Activated CD8-positive, alpha-beta memory T cell treated with anti-CD3 and anti-CD28 coated beads, Interleukin-2, amount 50 U/mL, for 24 hours (primary cell): ENCODE results near the gene RAN.
"Not testable (repeated sequence)": the region's sequence is repeated elsewhere in the genome, so short reads cannot be mapped to it uniquely, and the experiment has no call there.

Experiments
- DNase-seq: peaks from one replicate; pipeline ENCODE4 v3.0.0-alpha.2; 2020; ENCODE audit errors: extremely low read depth

Gene RAN

DNA sequence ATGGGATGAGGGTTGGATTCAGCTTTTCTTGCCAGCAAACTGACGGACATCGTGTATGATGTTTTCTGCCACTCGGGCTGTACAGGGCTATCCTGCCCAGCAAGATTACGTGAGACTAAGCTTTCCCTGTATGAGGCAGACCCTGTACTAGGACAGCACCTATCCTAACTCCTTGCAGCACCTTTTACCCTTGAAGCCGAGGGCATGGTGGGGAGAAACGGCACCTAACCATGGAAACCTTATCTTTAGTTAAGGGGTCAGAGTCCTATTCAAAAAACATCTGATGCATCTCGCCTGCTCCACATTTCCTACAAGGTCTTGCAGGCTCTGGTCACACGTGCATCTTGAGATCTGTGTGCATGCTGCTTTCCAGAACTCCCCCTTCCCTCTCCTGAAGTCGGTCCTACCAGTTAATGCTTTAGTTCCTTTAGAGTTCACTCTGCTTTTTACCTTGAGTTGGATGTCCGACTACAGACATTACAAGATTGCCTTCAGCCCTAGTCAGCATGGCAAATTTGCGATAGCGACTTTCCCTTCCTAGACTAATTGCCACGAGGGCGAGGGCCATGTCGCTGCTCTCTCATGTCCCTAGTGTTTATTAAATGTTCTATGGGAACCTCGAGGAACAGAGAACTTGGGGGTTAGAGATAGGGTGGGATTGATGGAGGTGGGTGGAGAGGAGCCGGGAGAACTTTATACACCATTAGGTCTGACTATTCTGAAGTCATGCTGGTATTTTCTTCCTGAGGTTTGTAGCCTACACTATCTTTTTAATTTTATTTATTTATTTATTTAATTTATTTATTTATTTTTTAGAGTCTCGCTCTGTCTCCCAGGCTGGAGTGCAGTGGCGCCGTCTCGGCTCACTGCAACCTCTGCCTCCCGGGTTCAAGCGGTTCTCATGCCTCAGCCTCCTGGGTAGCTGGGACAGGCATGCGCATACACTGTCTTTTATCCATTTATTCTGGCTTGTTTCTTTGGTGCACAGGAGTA, 6.6 kb downstream of the RAN start:
- no peak for DNase-seq

DNA sequence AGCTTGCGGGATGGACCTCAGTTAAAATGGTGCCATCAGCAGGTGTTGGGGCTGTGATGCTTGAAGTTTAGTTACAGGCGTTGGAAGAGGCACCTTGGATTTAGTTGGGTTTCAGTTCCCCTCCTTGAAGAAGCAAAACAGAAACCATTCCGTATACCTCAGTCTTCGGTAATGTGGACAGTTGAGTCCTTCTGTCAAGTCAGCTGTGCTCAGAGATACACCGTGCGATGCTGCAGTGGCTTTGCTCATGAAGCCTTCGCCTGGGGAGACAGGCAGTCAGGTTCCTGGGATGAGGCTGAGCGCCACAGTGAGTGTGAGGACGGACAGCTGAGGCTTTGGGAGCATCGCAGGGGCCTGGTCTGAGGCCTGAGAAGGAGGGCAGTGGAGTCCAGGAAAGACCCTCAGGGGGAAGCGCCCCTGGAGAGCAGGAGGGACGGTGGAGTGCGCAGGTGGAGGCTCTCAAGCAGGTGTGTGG, 7.4 kb downstream of the RAN start:
- DNase-seq: no peak

DNA sequence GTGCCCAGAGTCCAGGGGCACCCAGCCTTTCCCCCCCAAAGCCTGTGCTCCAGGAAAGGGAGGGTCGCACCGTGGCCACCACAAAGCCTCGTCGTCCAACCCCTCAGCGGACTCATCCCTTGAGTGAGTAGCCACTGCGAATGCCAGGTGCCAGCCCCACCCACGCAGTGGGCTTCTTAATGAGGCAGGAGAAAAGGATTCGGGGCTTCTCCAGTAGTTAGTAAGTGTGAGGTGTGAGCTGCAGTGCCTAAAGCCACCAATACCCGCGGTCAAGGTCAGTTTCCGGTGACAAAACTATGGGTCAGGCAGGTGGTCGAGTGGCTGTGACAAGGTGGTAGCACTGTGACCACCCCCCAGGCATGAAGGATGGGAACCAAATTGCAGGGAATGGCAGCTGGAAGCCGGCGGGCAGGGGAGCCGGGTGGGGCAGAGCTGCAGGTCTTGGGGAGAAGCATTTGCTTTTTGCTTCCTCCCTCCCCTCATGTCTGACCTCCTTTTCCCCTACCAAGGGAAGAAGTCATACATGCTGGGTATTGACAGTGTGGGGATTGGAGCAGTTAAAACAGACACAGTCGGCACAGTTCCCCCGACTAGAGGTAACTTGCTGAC, 8.0 kb downstream of the RAN start:
- no peak for DNase-seq

DNA sequence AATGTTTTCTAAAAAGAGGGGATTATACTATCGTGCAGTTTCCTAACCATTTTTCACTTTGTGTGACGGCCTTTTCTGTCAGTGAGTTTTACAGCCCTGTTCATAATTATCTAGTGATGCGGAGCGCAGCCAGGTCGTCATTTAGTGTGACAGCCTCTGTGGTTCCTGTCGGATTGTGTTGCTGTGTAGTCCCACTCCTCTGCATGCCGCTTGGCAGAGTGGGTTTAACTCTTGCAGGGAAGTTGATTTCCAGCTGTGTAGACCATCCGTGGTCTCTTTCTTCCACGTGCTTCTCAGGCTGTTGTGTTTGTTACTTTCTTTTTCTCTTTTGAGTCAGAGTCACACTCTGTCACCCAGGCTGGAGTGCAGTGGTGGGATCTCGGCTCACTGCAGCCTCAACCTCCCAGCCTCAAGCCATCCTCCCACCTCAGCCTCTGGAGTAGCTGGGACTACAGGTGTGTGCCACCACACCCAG, 8.6 kb downstream of the RAN start:
- DNase-seq: no peak

DNA sequence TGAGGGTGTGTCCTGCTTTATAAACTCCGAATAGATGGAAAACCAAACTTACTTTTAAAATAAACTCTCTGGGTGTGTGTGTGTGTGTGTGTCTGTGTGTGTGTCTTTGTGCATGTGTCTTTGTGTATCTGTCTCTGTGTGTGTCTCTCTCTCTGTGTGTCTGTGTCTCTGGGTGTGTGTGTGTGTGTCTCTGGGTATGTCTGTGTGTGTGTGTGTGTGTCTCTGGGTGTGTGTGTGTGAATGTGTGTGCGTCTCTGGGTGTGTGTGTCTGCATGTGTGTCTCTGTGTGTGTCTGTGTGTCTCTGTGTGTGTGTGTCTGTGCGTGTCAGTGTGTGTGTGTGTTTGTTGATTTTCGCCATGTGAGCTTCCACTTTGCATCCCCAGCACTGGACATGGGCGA, 9.2 kb downstream of the RAN start:
- DNase-seq: no peak

DNA sequence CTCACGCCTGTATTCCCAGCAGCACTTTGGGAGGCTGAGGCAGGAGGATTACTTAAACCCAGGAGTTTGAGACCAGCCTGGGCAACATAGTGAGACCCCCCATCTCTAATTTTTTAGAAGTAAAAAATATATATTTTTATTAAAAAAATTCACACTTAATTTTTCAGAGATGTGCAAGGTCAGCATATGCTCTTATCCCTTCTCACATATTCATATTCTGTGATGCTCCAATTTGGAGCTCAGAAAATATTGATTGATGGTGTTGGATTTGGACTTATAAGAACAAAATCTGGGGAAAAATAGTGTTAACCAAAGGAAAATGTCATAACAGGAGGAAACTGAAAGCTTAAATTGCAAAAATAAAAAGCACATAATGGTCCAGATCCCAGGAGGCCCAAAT, 9.7 kb downstream of the RAN start:
- DNase-seq: no peak

DNA sequence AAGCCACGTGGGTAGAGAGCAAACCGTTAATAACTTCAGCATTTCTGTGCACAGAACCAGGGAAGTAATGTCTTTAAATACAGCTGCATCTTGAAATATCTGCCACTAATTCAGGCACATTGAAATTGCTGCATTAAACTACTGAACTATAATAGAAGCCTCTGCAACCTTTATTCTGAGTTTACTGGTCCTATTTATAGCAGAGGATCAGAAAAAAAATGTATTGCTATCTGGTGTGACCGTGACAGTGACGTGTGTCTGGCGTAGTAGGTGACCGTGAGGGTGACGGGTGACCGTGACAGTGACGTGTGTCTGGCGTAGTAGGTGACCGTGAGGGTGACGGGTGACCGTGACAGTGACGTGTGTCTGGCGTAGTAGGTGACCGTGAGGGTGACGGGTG, 15.3 kb downstream of the RAN start:
- not testable (repeated sequence) for DNase-seq

DNA sequence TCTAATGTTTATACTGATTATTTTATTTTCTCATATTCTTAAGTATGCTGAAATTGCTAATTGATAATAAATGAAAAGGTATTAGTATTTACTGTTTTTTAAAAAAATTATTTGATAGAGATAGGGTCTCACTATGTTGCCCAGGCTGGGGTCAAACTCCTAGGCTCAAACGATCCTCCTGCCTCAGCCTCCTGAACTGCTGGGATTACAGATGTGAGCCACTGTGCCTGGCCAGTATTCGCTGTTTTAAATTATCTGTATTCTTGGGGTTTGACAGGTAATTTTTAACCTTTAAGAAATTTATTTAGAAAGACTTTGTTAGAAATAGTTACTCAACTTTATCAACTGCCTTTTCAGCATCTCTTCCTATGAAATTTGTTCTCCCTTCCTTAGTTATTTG, 32.2 kb downstream of the RAN start:
- DNase-seq: no peak

DNA sequence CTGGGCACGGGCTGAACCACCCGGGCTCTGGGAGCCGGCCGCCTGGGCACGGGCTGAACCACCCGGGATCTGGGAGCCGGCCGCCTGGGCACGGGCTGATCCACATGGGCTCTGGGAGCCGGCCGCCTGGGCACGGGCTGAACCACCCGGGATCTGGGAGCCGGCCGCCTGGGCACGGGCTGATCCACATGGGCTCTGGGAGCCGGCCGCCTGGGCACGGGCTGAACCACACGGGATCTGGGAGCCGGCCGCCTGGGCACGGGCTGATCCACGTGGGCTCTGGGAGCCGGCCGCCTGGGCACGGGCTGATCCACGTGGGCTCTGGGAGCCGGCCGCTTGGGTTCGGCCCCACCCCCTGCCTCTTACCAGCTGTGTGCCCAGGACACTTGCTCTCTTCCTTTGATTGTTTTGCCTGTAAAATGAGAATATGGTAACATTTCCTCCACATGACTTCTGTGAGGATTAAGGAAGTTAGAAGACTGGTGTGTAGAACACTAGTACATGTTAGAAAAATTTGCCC, 33.1 kb downstream of the RAN start:
- DNase-seq: not testable (repeated sequence)

DNA sequence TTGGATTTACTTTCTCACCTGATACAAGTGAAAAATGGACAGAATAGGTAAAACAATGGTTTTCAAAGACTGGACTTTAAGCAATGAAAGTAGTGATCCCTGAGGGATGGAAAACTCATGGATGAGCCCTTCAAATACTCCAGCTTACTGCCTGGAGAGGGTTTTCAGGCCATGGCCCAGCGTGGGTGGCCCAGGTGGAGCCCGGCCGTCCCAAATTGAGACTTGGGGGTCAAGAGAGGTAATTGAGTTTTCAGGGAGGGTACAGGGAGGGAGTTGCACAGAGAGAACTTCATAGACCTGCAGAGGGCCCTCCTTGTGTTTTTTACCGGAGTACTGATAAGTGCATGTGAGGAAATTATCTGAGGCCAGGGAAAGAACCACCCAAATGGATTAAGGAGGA, 37.2 kb downstream of the RAN start:
- no peak for DNase-seq

DNA sequence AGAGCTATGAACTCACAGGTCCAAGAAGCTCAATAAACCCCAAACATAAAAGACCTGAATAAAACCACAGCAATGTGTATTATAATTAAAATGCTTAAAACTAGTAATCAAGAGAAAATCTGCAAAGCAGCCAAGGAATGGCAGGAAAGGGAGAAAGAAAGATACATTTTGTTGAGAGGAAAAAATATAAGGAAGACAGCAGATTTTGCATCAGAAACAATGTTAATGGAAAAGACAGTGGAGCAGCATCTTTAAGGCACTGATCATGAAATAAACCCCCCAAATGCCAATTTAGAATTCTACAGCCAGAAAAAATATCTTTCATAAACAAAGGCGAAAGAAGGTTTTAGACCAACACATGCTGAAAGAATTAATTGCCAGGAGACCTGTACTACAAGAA, 39.3 kb downstream of the RAN start:
- DNase-seq: no peak

DNA sequence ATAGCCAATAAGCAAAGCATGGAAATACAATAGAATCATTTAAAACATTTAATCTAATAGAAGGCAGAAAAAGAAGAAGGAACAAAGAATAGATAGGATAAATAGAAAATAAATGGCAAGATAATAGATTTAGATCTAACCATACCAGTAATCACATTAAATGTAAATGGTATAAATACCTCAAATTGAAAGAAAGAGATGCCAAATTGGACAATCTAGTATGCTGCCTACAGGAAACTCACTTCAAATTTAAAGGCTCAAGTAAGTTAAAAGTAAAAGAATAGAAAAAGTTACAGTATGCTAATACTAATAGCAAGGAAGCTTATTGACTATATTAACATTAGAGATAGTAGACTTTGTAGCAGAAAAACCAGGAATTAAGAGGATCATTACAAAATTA, 40.1 kb downstream of the RAN start:
- no peak for DNase-seq

DNA sequence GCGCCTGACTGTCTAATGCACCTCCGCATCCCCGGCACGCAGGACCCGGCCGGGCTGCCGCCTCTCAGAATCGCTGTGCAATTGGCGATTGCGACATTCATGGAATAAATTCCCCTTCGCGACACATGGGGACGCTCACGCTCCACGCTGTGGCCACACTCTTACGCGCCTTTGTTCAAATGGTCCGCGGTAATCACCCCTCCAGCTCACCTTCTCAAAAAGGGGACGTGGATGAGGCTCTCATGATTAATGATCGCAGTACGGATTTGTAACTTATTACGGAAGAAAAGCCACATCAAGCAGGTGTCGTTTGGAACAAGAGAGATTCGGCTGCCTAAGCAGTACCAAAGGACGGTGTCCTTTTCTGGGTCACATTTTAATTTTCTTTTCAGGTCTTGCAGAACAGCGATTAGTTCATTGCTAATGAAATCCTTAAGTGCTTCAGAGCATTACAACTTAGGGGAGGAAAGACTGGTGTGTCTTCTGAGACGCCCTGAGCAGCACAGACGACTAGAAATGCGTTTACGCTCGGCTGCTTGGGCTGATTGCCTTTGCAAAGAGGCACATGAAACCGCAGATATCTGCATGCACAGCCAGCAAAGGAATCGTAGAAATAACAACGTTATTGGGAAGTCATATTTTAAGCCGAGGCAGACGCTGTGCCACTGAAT, 44.5 kb downstream of the RAN start:
- no peak for DNase-seq

DNA sequence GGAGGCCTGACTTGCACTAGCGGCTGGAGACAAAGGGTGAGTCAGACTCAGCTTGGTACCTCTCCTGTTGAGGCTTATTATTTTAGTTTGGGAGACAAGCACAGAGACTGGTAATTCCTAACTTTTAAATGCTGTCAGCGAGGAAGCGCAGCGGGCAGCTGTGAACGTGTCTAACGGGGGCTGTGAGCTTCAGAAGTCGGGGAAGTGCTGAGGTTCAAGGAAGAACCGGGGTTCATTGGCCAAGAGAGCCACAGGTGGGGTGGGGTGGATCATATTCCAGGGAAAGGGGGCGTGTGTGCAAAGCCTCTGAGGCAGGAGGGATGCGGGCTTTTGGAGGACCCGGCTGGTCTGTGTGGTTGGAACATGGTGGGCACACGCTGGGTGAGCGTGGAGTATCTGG, 45.7 kb downstream of the RAN start:
- DNase-seq: no peak

DNA sequence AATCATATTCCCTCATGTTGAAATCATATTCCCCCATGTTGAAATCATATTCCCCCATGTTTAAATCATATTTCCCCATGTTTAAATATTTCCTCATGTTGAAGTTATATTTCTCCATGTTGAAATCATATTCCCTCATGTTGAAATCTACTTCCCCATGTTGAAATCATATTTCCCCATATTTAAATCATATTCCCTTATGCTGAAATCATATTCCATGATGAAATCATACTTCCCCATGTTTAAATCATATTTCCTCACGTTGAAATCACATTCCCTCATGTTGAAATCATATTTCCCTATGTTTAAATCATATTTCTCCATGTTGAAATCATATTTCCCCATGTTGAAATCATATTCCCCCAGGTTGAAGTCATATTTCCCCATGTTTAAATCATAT, 47.2 kb downstream of the RAN start:
- no peak for DNase-seq

DNA sequence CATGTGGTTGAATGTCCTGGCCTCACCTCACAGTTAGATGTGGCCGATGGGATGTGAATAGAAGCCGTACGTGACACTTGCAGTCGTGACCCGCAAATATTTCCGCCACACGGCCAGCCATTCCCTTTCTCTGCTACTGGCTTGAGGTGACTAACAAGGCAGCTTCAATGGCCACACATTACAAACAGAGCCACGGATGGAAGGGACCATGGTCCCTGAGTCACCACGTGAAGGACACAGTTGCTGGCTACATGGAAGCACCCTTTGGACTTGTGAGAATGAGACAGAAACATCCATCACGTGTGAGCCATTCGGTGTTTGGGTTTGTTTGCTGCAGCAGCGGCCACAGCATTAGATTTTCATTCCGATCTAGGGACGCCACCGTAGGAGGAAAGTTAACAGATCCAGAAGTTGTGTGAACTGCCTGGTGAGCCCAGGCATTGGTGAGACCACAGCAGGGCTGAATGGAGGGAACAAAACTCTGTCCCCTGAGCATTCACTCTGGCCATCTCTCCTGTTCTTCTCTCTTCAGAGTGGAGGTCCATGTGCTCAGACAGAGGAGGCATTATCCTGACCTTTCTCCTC, 48.3 kb downstream of the RAN start:
- DNase-seq: no peak

DNA sequence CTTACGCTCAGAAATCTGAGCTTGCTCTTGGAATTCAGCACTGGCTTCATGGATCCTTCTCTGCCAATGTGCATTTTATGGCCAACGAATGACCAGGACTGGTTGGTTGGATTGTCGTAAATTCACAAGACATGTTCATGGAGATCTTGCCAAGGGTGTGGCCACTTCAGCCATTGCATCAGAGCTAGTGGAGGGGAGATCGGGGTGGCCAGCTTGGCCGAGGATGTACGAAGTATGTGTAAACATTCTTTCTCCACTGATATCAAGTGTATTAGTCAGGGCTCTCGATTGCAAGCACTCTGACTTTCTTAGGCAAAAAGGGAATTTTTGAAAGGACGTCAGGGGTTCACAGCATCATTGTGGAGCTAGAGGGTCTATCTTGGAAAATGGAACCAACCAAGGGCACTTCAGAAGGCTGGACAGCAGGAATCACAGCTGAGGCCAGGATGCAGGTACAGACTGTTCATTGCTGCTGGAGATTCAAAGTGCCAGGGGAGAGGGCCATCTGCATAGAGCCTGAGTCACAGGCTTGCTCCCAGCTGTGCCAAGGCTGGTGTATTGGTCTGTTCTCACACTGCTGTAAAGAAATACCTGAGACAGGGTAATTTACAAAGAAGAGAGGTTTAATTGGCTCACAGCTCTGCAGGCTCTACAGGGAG, 49.0 kb downstream of the RAN start:
- DNase-seq: no peak

DNA sequence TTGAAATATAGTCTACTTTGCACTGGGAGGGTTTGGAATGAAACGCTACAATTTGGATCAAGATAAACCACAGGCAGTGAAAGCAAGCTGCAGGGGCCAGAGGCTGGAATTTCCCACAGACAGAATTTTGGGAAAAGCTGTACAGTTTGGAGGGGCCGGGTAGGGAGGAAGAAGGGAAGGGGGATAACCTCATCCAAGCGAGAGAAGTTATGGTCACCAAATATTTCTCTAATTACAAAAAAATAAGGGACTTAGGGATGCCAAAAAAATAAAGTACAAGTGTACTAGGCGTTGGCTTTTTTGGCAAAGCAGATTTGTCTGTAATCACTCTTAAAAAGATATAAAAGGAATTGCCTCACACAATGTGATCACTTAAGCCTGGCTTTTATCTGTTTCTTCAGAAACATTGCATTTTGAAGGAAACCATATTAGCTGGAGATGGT, 50.7 kb downstream of the RAN start:
- DNase-seq: no peak

DNA sequence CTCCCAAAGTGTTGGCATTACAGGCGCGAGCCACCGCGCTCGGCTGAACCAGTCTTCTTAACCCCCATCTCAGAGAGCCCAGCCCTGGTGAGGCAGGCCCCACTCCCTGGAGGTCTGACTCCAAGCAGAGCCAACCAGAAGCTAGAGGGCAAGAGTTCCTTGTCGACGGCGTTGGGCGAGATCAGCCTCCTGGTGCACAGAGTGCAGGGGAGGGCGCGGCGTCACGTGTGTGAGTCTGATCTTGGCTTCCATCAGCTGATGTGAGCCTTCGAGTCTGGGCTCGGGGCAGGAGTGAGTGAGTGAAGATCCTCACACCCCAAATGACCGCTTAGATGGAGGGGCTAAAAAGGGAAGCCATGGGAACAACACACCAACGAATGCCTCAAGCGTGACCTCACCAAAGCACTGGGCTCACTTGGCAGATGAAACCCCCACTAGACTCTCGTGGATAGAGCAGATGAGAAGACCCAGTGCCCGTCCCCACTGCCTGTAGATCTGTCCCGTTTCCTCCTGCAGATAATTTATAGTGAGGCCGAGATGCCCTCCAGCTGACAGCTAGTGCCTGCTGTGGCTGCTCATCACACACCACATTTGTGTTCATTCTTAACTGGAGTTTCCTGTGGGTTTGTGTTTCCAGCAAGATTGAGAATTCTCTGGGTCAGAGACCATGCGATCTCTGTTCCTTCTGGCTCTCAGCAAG, 53.2 kb downstream of the RAN start:
- no peak for DNase-seq

DNA sequence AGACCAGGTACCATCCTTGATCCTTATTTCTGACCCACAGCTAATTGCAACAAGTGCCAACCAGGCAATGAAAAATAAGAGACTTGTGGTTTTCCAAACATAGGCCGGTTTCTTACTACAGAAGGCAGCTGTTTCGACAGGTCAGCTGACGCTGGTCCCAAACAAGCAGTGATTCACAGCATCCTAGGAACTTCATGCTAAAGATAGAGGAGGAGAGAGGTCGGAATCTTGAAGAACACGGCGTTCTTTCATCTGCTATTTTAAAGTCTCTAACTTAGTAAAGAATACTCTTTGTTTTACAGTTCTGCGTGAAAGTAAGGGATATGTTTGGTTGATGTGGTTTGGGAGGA, 53.8 kb downstream of the RAN start:
- no peak for DNase-seq
